ENCODE results near the gene GLT6D1. TPM values are rescaled to one million over a fixed set of nuclear protein-coding genes. Genes with fewer than 3 reads are reported as not detected.

GLT6D1 gene
- total RNA-seq, 1 donor from 2014 or later = not detected

- Mint-ChIP-seq H3K36me3 (ENCODE audit: unreplicated experiment) (peaks cover 3% of the 10 kb centered on the region), H3K9me3 (ENCODE audit: unreplicated experiment) (peaks cover 2% of the 10 kb centered on the region), H3K27me3 (ENCODE audit: unreplicated experiment) (peaks cover 4% of the 10 kb centered on the region), H3K27ac (ENCODE audit: unreplicated experiment) (no peak overlapping the region), H3K4me3 (ENCODE audit: unreplicated experiment) (no peak overlapping the region), H3K4me1 (ENCODE audit: low read depth, unreplicated experiment) (no peaks in the 10 kb centered on the region)
- no peak for TF ChIP-seq CTCF (IDR thresholded peaks at IDR 0.05; ENCODE audit: partially characterized antibody, unreplicated experiment)
- no peak for DNase-seq
Observed at GRCh38 chr9:135586601-135587109, 52.7 kb downstream of the GLT6D1 start.

GRCh38 chr9:135584934-135585333 lies 54.4 kb downstream of the GLT6D1 start:
- no peaks in the 10 kb centered on the region for H3K4me1 Mint-ChIP-seq (ENCODE audit: low read depth, unreplicated experiment)
- no peak overlapping the region for H3K27ac Mint-ChIP-seq (ENCODE audit: unreplicated experiment)
- peaks cover 6% of the 10 kb centered on the region for H3K36me3 Mint-ChIP-seq (ENCODE audit: unreplicated experiment)
- H3K27me3 Mint-ChIP-seq (ENCODE audit: unreplicated experiment) = peaks cover 1% of the 10 kb centered on the region
- H3K9me3 Mint-ChIP-seq (ENCODE audit: unreplicated experiment) = peaks cover 4% of the 10 kb centered on the region
- DNase-seq = no peak
- no peak overlapping the region for H3K4me3 Mint-ChIP-seq (ENCODE audit: unreplicated experiment)
- TF ChIP-seq CTCF (IDR thresholded peaks at IDR 0.05; ENCODE audit: partially characterized antibody, unreplicated experiment) = no peak

- Mint-ChIP-seq H3K4me1 (ENCODE audit: low read depth, unreplicated experiment) (no peaks in the 10 kb centered on the region), H3K27ac (ENCODE audit: unreplicated experiment) (no peak overlapping the region), H3K27me3 (ENCODE audit: unreplicated experiment) (peaks cover 1% of the 10 kb centered on the region), H3K36me3 (ENCODE audit: unreplicated experiment) (peaks cover 6% of the 10 kb centered on the region), H3K9me3 (ENCODE audit: unreplicated experiment) (peaks cover 4% of the 10 kb centered on the region), H3K4me3 (ENCODE audit: unreplicated experiment) (no peak overlapping the region)
- DNase-seq = no peak
- no peak for TF ChIP-seq CTCF (IDR thresholded peaks at IDR 0.05; ENCODE audit: partially characterized antibody, unreplicated experiment)
Observed at GRCh38 chr9:135584371-135584770, 55.0 kb downstream of the GLT6D1 start.

- Mint-ChIP-seq H3K36me3 (ENCODE audit: unreplicated experiment) (peaks cover 6% of the 10 kb centered on the region), H3K27ac (ENCODE audit: unreplicated experiment) (no peak overlapping the region), H3K27me3 (ENCODE audit: unreplicated experiment) (peaks cover 1% of the 10 kb centered on the region), H3K9me3 (ENCODE audit: unreplicated experiment) (peaks cover 4% of the 10 kb centered on the region), H3K4me1 (ENCODE audit: low read depth, unreplicated experiment) (no peaks in the 10 kb centered on the region), H3K4me3 (ENCODE audit: unreplicated experiment) (no peak overlapping the region)
- no peak for TF ChIP-seq CTCF (IDR thresholded peaks at IDR 0.05; ENCODE audit: partially characterized antibody, unreplicated experiment)
- no peak for DNase-seq
Observed at GRCh38 chr9:135583688-135584011, 55.7 kb downstream of the GLT6D1 start.

- H3K27ac Mint-ChIP-seq (ENCODE audit: unreplicated experiment) = no peak overlapping the region
- peaks cover 4% of the 10 kb centered on the region for H3K9me3 Mint-ChIP-seq (ENCODE audit: unreplicated experiment)
- no peak for DNase-seq
- H3K27me3 Mint-ChIP-seq (ENCODE audit: unreplicated experiment) = peaks cover 1% of the 10 kb centered on the region
- H3K36me3 Mint-ChIP-seq (ENCODE audit: unreplicated experiment) = peaks cover 6% of the 10 kb centered on the region
- no peak overlapping the region for H3K4me3 Mint-ChIP-seq (ENCODE audit: unreplicated experiment)
- no peak for TF ChIP-seq CTCF (IDR thresholded peaks at IDR 0.05; ENCODE audit: partially characterized antibody, unreplicated experiment)
- H3K4me1 Mint-ChIP-seq (ENCODE audit: low read depth, unreplicated experiment) = no peaks in the 10 kb centered on the region
Observed at GRCh38 chr9:135582966-135583687, 56.2 kb downstream of the GLT6D1 start.

Data from glutamatergic neuron (in vitro differentiated cells).